SU-DHL-6 (cell line): ENCODE data around the gene TBC1D22A.

Experiments used
- CTCF ChIP-seq: fragments of 200-600 bp; sonication (generic); IDR thresholded peaks from one replicate; pipeline ENCODE4 v1.5.1; 2017; ENCODE audit warnings: antibody characterized with exemption, mild to moderate bottlenecking, low read length, moderate library complexity; ENCODE audit not compliant: insufficient read depth, poor library complexity, severe bottlenecking
- EZH2phosphoT487 ChIP-seq: fragments of 200-600 bp; sonication (generic), shearing (Covaris generic); conservative IDR thresholded peaks from 2 replicates; pipeline ENCODE4 v1.6.1; 2018; ENCODE audit warnings: mild to moderate bottlenecking, antibody characterized with exemption, low read length, moderate library complexity, mixed read lengths

GRCh38 chr22:46763051-46763705, 728 bp downstream of the TBC1D22A start:
- TF ChIP-seq EZH2phosphoT487 (no peak), CTCF (no peak)
